GM21423 (cell line): Measurements from ENCODE around the gene CELF4.

ENCODE experiments used
- ATAC-seq: cut with Tn5 transposase; IDR thresholded peaks from one replicate; pipeline ENCODE4 v1.9.1; 2021; ENCODE audit warnings: mild to moderate bottlenecking, moderate library complexity; ENCODE audit not compliant: unreplicated experiment

Gene CELF4

GRCh38 chr18:37395631-37396030 is 170.0 kb downstream of the CELF4 start:
- no peak for ATAC-seq

- ATAC-seq: no peak
Measured at GRCh38 chr18:37395138-37395537, 170.5 kb downstream of the CELF4 start.

GRCh38 chr18:37394610-37394965 is 171.0 kb downstream of the CELF4 start:
- ATAC-seq: no peak

- no peak for ATAC-seq
Measured at GRCh38 chr18:37393945-37394609, 171.5 kb downstream of the CELF4 start.

- no peak for ATAC-seq
Measured at GRCh38 chr18:37393221-37393827, 172.3 kb downstream of the CELF4 start.

GRCh38 chr18:37392648-37393047 is 172.9 kb downstream of the CELF4 start:
- ATAC-seq: no peak

- no peak for ATAC-seq
Measured at GRCh38 chr18:37391698-37392548, 173.7 kb downstream of the CELF4 start.

- ATAC-seq: no peak
Measured at GRCh38 chr18:37391156-37391555, 174.4 kb downstream of the CELF4 start.

GRCh38 chr18:37390687-37391086 is 174.9 kb downstream of the CELF4 start:
- ATAC-seq: no peak

GRCh38 chr18:37389684-37390368 is 175.8 kb downstream of the CELF4 start:
- no peak for ATAC-seq

- no peak for ATAC-seq
Measured at GRCh38 chr18:37389041-37389440, 176.6 kb downstream of the CELF4 start.

GRCh38 chr18:37388413-37388812 is 177.2 kb downstream of the CELF4 start:
- ATAC-seq: no peak

GRCh38 chr18:37385846-37386778 is 179.5 kb downstream of the CELF4 start:
- ATAC-seq: no peak

GRCh38 chr18:37383846-37384595 is 181.6 kb downstream of the CELF4 start:
- ATAC-seq: no peak

GRCh38 chr18:37383036-37383785 is 182.4 kb downstream of the CELF4 start:
- no peak for ATAC-seq

GRCh38 chr18:37381554-37381953 is 184.0 kb downstream of the CELF4 start:
- no peak for ATAC-seq

- ATAC-seq: no peak
Measured at GRCh38 chr18:37380546-37381110, 185.0 kb downstream of the CELF4 start.

- no peak for ATAC-seq
Measured at GRCh38 chr18:37378336-37379010, 187.1 kb downstream of the CELF4 start.
